Cardiac fibroblast (primary cell): Measurements from ENCODE around the gene CHCHD2.
"Not testable (repeated sequence)": the region's sequence is repeated elsewhere in the genome, so short reads cannot be mapped to it uniquely, and the experiment has no call there.

Source experiments
- DNase-seq, 2 donors: peaks; one replicate each; pipeline versions ENCODE4 v3.0.0 to v3.0.0-alpha.2; 2010; ENCODE audit warnings: low read depth in 2 of 2
- H3K4me3 ChIP-seq, 2 donors: replicated peaks in 1 of 2; 1 replicate in 1 of 2; 2 replicates in 1 of 2; pipeline ENCODE4 v1.5.1; 2011; ENCODE audit warnings: low read depth in 2 of 2, low read length in 2 of 2, mild to moderate bottlenecking in 2 of 2, moderate library complexity in 1 of 2
- TF ChIP-seq, protein P1 (sequence below): IDR thresholded peaks from one replicate; pipeline ENCODE4 v1.5.1; 2011; ENCODE audit warnings: low read depth, mild to moderate bottlenecking, low read length, inconsistent platforms

The CHCHD2 gene

DNA sequence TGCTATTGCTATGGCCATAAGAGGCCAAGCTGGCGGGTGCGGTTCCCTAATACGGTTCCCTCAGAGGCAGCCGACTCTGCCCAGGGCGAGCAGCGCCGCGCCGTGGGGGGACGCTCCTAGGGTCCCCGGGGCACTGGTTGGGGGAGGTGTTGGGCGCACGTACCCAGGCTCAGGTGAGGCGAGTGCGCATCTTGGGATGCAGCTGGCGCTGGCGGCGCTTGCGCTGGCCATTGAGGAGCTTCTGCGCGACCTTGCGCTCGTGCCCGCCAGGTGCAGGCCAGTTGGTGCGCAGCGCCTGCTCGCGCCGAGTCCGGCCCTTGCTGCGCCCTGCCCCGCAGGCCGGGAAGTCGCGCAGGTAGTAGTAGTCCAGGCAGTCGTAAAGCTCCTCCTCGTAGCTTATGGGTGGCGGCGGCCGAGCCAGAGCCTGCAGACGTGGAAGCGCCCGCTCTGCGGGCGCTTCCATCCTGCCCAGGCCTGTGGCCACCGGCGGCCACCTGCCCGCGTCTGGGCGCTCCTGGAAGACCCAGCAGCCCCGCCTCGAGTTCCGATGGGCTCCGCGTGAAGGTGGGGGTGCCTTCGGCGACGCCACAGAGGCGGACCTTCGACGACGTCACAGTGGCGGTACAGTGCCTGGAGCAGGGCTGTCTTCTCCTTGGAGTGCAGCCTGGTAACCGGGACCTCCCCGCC, 9.7 kb upstream of the CHCHD2 start, which contains the start of gene NUPR2:
NUPR2 (minus strand) TSS at position 566 of the 687 bp plus-strand sequence; CDS start at position 463, 103 bp downstream.
- DNase-seq: no peak
- H3K4me3 ChIP-seq: no peak within 1 kb of the TSS
- TF ChIP-seq, protein P1, sequence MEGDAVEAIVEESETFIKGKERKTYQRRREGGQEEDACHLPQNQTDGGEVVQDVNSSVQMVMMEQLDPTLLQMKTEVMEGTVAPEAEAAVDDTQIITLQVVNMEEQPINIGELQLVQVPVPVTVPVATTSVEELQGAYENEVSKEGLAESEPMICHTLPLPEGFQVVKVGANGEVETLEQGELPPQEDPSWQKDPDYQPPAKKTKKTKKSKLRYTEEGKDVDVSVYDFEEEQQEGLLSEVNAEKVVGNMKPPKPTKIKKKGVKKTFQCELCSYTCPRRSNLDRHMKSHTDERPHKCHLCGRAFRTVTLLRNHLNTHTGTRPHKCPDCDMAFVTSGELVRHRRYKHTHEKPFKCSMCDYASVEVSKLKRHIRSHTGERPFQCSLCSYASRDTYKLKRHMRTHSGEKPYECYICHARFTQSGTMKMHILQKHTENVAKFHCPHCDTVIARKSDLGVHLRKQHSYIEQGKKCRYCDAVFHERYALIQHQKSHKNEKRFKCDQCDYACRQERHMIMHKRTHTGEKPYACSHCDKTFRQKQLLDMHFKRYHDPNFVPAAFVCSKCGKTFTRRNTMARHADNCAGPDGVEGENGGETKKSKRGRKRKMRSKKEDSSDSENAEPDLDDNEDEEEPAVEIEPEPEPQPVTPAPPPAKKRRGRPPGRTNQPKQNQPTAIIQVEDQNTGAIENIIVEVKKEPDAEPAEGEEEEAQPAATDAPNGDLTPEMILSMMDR: no peak

DNA sequence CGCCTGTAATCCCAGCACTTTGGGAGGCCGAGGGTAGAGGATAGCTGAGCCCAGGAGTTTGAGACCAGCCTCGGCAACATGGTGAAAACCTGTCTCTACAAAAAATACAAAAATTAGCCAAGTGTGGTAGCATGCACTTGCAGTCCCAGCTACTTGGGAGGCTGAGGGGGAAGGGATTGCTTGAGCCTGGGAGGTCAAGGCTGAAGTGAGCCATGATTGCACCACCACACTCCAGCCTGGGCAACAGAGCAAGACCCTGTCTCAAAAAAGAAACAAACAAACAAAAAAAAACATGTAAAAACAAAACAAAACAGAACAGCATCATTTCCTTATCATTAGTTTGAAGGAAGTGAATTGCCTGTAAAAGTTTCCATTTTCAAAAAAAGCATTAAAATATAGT, 6.0 kb upstream of the CHCHD2 start:
- DNase-seq: not testable (repeated sequence)

DNA sequence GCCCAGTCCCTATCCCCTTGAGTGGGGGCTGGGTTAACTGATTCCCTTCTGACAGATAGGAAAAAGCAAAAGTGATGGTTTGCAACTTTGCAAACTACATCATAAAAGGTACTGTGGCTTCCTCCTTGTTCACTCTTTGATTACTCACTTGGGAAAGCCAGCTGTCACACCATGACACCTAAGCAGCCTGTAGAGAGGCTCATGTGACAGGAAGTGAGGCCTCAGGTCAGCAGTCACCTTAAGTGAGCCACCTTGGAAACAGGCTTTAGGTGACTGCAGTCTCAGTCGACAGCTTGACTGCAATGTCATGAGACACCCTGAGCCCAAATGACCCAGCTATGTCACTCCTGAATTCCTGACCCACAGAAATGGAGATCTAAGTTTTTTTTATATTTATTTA, 4.3 kb upstream of the CHCHD2 start:
- TF ChIP-seq, protein P1: no peak
- no peak for DNase-seq
- H3K4me3 ChIP-seq: no peak overlapping the region

More for the DNA sequence above, 6.0 kb upstream of the CHCHD2 start:
- not testable (repeated sequence) for H3K4me3 ChIP-seq

DNA sequence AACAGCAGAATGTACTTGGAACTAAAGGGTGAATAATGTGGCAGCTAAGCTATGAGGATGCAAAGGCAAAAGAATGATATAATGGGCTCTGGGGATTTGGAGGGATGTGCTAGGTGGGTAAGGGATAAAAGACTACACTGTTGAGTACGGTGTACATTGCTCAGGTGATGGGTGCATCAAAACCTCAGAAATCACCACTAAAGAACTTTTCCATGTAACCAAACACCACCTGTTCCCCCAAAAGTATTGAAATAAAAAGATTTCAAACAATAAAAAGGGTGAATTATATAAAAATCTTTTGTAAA, 1.6 kb upstream of the CHCHD2 start:
- no peak overlapping the region for H3K4me3 ChIP-seq
- DNase-seq: no peak
- TF ChIP-seq, protein P1: no peak

DNA sequence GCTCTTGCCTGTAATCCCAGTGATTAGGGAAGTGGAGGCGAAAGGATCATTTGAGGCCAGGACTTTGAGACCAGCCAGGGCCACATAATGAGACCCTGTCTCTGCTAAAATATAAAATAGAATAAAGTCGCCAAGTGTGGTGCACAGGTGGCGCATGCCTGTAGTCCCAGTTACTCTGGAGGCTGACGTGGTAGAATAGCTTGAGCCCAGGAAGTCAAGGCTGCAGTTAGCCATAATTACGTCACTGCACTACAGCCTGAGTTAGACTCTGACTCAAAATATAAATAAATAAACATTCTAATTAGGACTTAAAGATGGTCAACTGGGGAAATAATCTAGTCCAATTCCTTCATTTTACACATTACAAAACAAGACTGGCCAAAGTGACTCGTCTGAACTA, 768 bp downstream of the CHCHD2 start:
- peak; percentile 62 to 87 for DNase-seq

DNA sequence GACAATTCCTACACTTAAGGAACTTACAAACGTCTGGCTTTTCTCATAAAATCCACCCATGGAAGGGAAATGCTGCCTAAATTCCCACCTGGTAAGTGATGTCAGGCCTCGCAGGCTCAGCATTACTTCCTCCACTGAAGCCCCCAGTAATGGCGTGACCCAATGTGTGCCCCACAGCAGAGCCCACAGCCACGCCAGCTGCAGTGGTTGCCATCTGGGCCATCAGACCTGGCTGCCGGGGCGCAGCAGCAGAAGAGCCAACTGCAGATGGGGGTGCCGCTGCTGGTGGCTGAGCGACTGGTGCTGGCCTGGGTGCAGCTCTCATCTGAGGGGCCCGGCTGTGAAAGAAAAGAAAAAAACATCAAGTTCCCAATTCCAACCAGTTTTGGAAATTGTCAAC, 2.1 kb downstream of the CHCHD2 start:
- H3K4me3 ChIP-seq, DNase-seq: not testable (repeated sequence)

More for the DNA sequence above, 768 bp downstream of the CHCHD2 start:
- TF ChIP-seq, protein P1: no peak
- H3K4me3 ChIP-seq: peak overlapping the region; percentile 90 to 91

DNA sequence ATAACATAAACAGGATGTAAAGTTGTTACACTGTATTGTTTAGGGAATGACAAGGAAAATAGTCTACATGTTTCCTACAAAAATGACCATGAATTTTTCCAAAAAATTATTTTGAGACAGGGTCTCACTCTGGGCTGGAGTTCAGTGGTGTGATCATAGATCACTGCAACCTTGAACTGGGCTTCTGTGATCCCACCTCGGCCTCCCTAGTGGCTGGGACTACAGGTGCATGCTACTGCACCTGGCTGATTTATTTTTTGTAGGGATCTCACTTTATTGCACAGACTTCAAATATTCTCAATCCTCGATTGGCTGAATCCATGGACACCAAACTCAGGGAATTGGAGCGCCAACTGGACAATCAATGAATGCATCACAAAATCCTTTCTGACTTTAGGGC, 6.6 kb downstream of the CHCHD2 start:
- H3K4me3 ChIP-seq: no peak overlapping the region
- TF ChIP-seq, protein P1: no peak
- no peak for DNase-seq

DNA sequence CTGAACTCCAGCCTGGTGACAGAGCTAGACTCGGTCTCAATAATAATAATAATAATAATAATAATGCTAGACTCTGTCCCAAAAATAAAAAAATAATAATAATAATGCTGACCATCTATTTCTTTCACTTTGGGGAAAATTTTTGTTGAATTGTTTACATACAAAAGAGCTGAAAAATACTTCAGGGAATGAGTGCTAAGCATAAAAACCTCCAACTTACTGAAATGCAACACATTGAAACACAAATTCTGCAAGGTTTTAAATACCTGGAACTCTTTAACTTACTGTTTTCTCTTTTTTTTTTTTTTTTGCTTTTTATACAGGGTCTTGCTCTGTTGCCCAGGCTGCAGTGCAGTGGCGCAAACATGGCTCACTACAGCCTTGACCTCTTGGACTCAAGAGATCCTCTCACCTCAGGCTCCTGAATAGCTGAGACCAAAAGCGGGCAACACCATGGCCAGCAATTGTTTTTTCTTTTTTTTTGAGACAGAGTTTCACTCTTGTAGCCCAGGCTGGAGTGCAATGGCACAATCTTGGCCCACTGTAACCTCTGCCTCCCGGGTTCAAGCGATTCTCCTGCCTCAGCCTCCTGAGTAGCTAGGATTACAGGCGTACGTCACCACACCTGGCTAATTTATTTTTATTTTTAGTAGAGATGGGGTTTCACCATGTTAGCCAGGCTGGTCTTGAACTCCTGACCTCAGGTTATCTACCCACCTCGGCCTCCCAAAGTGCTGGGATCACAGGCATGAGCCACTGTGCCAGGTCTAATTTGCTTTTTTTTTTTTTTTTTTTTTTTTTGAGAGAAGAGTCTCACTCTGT, 7.9 kb downstream of the CHCHD2 start:
- not testable (repeated sequence) for H3K4me3 ChIP-seq

More for the DNA sequence above, 7.9 kb downstream of the CHCHD2 start:
- DNase-seq: not testable (repeated sequence)
